Measurements from ENCODE around the gene ACADM.

DNA sequence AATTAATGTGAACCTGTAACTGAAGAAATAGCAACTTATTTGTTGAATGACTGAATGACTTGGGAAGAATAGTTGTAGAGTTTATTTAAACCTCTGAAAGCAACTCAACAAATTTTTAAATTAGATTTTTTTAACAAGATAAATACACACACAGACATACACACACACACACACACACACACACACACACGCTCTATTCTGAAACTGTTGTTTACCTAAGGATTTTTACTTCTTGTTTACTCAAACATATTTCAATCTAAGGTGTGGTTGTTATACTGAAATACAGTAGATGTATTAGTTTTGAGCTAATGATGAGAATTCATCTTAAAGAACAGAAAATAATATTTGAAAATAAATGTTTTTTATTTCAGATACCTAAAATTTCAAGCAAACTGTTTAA, 11.5 kb downstream of the ACADM start:
- TF ChIP-seq POLR2AphosphoS5 (IDR thresholded peaks at IDR 0.05) (no peak), POLR2A (IDR thresholded peaks at IDR 0.05) (no peak)
- TF ChIP-seq, protein P1, sequence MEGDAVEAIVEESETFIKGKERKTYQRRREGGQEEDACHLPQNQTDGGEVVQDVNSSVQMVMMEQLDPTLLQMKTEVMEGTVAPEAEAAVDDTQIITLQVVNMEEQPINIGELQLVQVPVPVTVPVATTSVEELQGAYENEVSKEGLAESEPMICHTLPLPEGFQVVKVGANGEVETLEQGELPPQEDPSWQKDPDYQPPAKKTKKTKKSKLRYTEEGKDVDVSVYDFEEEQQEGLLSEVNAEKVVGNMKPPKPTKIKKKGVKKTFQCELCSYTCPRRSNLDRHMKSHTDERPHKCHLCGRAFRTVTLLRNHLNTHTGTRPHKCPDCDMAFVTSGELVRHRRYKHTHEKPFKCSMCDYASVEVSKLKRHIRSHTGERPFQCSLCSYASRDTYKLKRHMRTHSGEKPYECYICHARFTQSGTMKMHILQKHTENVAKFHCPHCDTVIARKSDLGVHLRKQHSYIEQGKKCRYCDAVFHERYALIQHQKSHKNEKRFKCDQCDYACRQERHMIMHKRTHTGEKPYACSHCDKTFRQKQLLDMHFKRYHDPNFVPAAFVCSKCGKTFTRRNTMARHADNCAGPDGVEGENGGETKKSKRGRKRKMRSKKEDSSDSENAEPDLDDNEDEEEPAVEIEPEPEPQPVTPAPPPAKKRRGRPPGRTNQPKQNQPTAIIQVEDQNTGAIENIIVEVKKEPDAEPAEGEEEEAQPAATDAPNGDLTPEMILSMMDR (IDR thresholded peaks at IDR 0.05), result no peak

All from breast epithelium (tissue), 3 donors.